CD14-positive monocyte (primary cell): Measurements from ENCODE around the gene CGNL1. TPM values are rescaled to one million over a fixed set of nuclear protein-coding genes. Genes with fewer than 3 reads are reported as not detected.

Experiments used
- DNase-seq, 3 donors: peaks; one replicate each; pipeline ENCODE4 v3.0.0-alpha.2; 2011 to 2022
- H2AFZ ChIP-seq: 2 replicates; pipeline ENCODE4 v1.6.0; 2012; ENCODE audit warnings: mild to moderate bottlenecking, low read depth, low read length, inconsistent platforms; ENCODE audit not compliant: insufficient read depth, poor library complexity, severe bottlenecking
- H3K27ac ChIP-seq, 2 donors: 1 replicate in 1 of 2; 2 replicates in 1 of 2; pipeline ENCODE4 v1.5.1; 2012 to 2013; ENCODE audit warnings: low read length in 2 of 2, control low read depth in 1 of 2, inconsistent platforms in 1 of 2, low read depth in 1 of 2, mild to moderate bottlenecking in 1 of 2
- H3K27me3 ChIP-seq, 2 donors: one replicate each; pipeline versions ENCODE4 v1.6.0 to v1.6.1; 2011 to 2013; ENCODE audit warnings: low read length in 2 of 2; ENCODE audit not compliant: control insufficient read depth in 2 of 2, insufficient read depth in 2 of 2
- H3K36me3 ChIP-seq, 2 donors: replicated peaks in 1 of 2; 1 replicate in 1 of 2; 2 replicates in 1 of 2; pipeline versions ENCODE4 v1.5.1 to v1.6.1; 2012 to 2013; ENCODE audit warnings: low read length in 2 of 2, control low read depth in 1 of 2, inconsistent platforms in 1 of 2, mild to moderate bottlenecking in 1 of 2; ENCODE audit not compliant: insufficient read depth in 2 of 2, control insufficient read depth in 1 of 2
- H3K4me1 ChIP-seq, 2 donors: 1 replicate in 1 of 2; 2 replicates in 1 of 2; pipeline versions ENCODE4 v1.5.1 to v1.6.1; 2012 to 2013; ENCODE audit warnings: low read length in 2 of 2, control low read depth in 1 of 2, inconsistent platforms in 1 of 2, mild to moderate bottlenecking in 1 of 2, moderate library complexity in 1 of 2; ENCODE audit not compliant: insufficient read depth in 2 of 2, control insufficient read depth in 1 of 2
- H3K4me2 ChIP-seq: replicated peaks from 2 replicates; pipeline ENCODE3; 2012; ENCODE audit warnings: low read length, moderate library complexity, mild to moderate bottlenecking; ENCODE audit not compliant: poor library complexity, severe bottlenecking; ENCODE audit errors: extremely low read depth
- H3K4me3 ChIP-seq, 3 experiments: fragments of 200-600 bp in 1 of 3; sonication (generic) in 1 of 3; replicated peaks in 1 of 3; 1 replicate in 2 of 3; 2 replicates in 1 of 3; pipeline ENCODE4 v1.5.1; 2011 to 2013; ENCODE audit warnings: low read length in 3 of 3, mild to moderate bottlenecking in 3 of 3, control low read depth in 2 of 3, low read depth in 2 of 3, inconsistent platforms in 1 of 3, moderate library complexity in 1 of 3
- H3K79me2 ChIP-seq: 2 replicates; pipeline ENCODE4 v1.6.0; 2012; ENCODE audit warnings: mild to moderate bottlenecking, control low read depth, inconsistent platforms, low read length, moderate library complexity; ENCODE audit not compliant: insufficient read depth
- H3K9ac ChIP-seq: 2 replicates; pipeline ENCODE4 v1.6.0; 2017; ENCODE audit warnings: low read length, mild to moderate bottlenecking; ENCODE audit not compliant: insufficient read depth, poor library complexity, severe bottlenecking
- H3K9me3 ChIP-seq, 2 donors: replicated peaks in 1 of 2; 1 replicate in 1 of 2; 2 replicates in 1 of 2; pipeline versions ENCODE4 v1.5.1 to v1.6.1; 2012 to 2013; ENCODE audit warnings: low read length in 2 of 2, control low read depth in 1 of 2; ENCODE audit not compliant: control insufficient read depth in 1 of 2, insufficient read depth in 1 of 2
- H4K20me1 ChIP-seq: 2 replicates; pipeline ENCODE4 v1.6.0; 2012; ENCODE audit warnings: mild to moderate bottlenecking, low read length, control low read depth, moderate library complexity; ENCODE audit not compliant: insufficient read depth
- H3K27ac Mint-ChIP-seq, 7 donors: one replicate each; pipeline ENCODE4 v1.8.0; 2020; ENCODE audit warnings: mild to moderate bottlenecking in 7 of 7, mixed read lengths in 7 of 7, moderate library complexity in 6 of 7, inconsistent platforms in 2 of 7
- H3K27me3 Mint-ChIP-seq, 3 donors: one replicate each; pipeline ENCODE4 v1.8.0; 2021 to 2022; ENCODE audit warnings: low read depth in 3 of 3, mild to moderate bottlenecking in 3 of 3, mixed read lengths in 3 of 3, moderate library complexity in 3 of 3, inconsistent platforms in 1 of 3
- H3K36me3 Mint-ChIP-seq, 2 donors: one replicate each; pipeline ENCODE4 v1.8.0; 2020; ENCODE audit warnings: mixed read lengths in 2 of 2, inconsistent platforms in 1 of 2, mild to moderate bottlenecking in 1 of 2
- H3K4me1 Mint-ChIP-seq: one replicate; pipeline ENCODE4 v1.8.0; 2020; ENCODE audit warnings: mild to moderate bottlenecking, mixed read lengths
- H3K4me3 Mint-ChIP-seq, 2 donors: one replicate each; pipeline ENCODE4 v1.8.0; 2020; ENCODE audit warnings: mild to moderate bottlenecking in 2 of 2, mixed read lengths in 2 of 2, moderate library complexity in 1 of 2
- H3K9me3 Mint-ChIP-seq, 7 donors: one replicate each; pipeline ENCODE4 v1.8.0; 2020 to 2022; ENCODE audit warnings: mixed read lengths in 7 of 7, mild to moderate bottlenecking in 6 of 7, moderate library complexity in 6 of 7, inconsistent platforms in 2 of 7
- WGBS: methylation state at CpG from one replicate; pipeline ENCODE4 v1.1.5; 2013; ENCODE audit warnings: missing lambda C conversion rate; ENCODE audit not compliant: insufficient coverage; 5-methylcytosine and 5-hydroxymethylcytosine counted together
- intact Hi-C, 2 donors: fragments of 100-400 bp; cut with micrococcal nuclease; formaldehyde crosslinking; loops; one replicate each; pipeline versions ENCODE4 v1.15.0 to v1.15.1; 2023
- polyA plus RNA-seq, 3 donors: library from polyadenylated mRNA; depleted of rRNA in 1 of 3; unstranded in 2 of 3; stranded (reverse) in 1 of 3; fragments of 300-500 nt in 2 of 3; fragments of >200 nt in 1 of 3; fragmentation: Illumina TruSeq in 2 of 3; gene quantifications; 1 replicate in 2 of 3; 2 replicates in 1 of 3; pipeline ENCODE4 v1.2.3, GENCODE V29; 2012 to 2021
- TF ChIP-seq, protein P1 (sequence below): fragments of 200-600 bp; IDR thresholded peaks from one replicate; pipeline ENCODE4 v1.8.0; 2022; ENCODE audit warnings: antibody characterized with exemption, mild to moderate bottlenecking

The CGNL1 gene
- polyA plus RNA-seq, 3 donors: not detected

DNA sequence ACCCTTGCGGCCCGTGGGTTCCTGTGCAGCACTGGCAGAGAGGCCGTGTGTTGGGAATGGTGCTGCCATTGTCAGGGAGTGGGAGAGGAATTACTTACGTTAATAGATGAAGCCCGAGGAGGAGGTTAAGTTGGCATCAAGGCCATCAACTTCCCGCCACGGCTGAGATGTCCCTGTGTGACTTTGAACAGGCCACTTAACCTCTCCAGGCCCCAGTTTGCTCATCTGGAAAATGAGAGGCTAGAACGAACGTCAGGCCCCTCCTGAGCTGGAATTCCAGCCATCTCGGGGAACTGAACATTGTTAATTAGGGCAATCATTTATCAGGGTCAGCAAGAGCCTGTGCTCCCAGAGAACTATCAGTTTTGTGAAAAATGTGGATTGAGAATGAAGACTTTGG, 124.0 kb downstream of the CGNL1 start:
- Mint-ChIP-seq H3K9me3 (no peaks in the 10 kb centered on the region), H3K36me3 (no peaks in the 10 kb centered on the region), H3K4me3 (no peak overlapping the region), H3K27me3 (peaks cover 0 to 2% (median 1%) of the 10 kb centered on the region in 3 donors), H3K27ac (no peak overlapping the region), H3K4me1 (no peaks in the 10 kb centered on the region)
- H3K9ac ChIP-seq: no peak overlapping the region
- H3K4me2 ChIP-seq: no peak overlapping the region
- no peak overlapping the region for H3K4me3 ChIP-seq
- intact Hi-C loops: no loop called here
- H4K20me1 ChIP-seq: no peaks in the 10 kb centered on the region
- no peak overlapping the region for H2AFZ ChIP-seq
- no peaks in the 10 kb centered on the region for H3K4me1 ChIP-seq
- no peaks in the 10 kb centered on the region for H3K79me2 ChIP-seq
- TF ChIP-seq, protein P1, sequence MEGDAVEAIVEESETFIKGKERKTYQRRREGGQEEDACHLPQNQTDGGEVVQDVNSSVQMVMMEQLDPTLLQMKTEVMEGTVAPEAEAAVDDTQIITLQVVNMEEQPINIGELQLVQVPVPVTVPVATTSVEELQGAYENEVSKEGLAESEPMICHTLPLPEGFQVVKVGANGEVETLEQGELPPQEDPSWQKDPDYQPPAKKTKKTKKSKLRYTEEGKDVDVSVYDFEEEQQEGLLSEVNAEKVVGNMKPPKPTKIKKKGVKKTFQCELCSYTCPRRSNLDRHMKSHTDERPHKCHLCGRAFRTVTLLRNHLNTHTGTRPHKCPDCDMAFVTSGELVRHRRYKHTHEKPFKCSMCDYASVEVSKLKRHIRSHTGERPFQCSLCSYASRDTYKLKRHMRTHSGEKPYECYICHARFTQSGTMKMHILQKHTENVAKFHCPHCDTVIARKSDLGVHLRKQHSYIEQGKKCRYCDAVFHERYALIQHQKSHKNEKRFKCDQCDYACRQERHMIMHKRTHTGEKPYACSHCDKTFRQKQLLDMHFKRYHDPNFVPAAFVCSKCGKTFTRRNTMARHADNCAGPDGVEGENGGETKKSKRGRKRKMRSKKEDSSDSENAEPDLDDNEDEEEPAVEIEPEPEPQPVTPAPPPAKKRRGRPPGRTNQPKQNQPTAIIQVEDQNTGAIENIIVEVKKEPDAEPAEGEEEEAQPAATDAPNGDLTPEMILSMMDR: no peak
- H3K36me3 ChIP-seq: no peaks in the 10 kb centered on the region
- no peak for DNase-seq
- no peak overlapping the region for H3K27ac ChIP-seq
- no peaks in the 10 kb centered on the region for H3K27me3 ChIP-seq
- no peaks in the 10 kb centered on the region for H3K9me3 ChIP-seq
- 91% methylated on average over 7 of the region's 10 CpGs for WGBS

DNA sequence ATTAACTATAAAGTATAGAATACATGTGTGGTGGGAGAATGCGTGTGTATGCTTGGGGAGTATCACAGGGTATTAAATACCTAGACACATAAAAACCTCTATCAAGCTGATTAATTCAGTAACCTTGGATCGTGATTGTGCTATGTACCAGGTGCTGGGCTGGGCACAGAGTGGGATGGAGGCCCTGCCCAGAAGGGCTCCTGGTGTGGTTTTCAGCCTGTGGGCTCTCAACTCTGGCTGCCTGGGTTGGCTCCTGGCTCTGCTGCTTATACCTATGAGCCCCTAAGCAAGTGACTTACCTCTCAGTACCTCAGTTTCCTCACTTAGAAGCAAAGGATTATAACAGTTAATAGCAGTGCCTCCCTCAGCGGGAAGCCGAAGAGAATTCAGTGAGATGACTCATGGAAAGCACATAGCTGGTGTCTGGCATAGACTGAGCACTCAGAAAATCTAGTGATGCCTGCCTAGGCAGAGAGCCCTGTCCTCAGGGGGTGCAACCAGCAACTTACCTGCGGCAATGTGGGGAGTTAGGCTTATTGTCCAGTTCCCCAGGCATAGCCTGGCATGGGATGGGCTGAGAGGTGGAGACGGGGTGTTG, 124.8 kb downstream of the CGNL1 start:
- H2AFZ ChIP-seq: no peak overlapping the region

More for the DNA sequence above, 124.8 kb downstream of the CGNL1 start:
- H4K20me1 ChIP-seq: no peaks in the 10 kb centered on the region
- H3K79me2 ChIP-seq: no peaks in the 10 kb centered on the region
- TF ChIP-seq, protein P1: no peak
- intact Hi-C loops: no loop called here
- no peaks in the 10 kb centered on the region for H3K9me3 ChIP-seq
- peak overlapping the region in 1 of 7 donors; percentile 38 for H3K27ac Mint-ChIP-seq
- H3K4me3 ChIP-seq: no peak overlapping the region
- no peak overlapping the region for H3K9ac ChIP-seq
- H3K36me3 ChIP-seq: no peaks in the 10 kb centered on the region
- H3K4me1 ChIP-seq: no peaks in the 10 kb centered on the region
- DNase-seq: no peak
- H3K4me1 Mint-ChIP-seq: no peaks in the 10 kb centered on the region
- peaks cover 1 to 2% (median 2%) of the 10 kb centered on the region in 3 donors for H3K27me3 Mint-ChIP-seq
- no peak overlapping the region for H3K27ac ChIP-seq
- 95% methylated on average over 5 of the region's 6 CpGs for WGBS
- no peaks in the 10 kb centered on the region for H3K9me3 Mint-ChIP-seq
- H3K4me2 ChIP-seq: no peak overlapping the region
- no peak overlapping the region for H3K4me3 Mint-ChIP-seq
- no peaks in the 10 kb centered on the region for H3K27me3 ChIP-seq
- no peaks in the 10 kb centered on the region for H3K36me3 Mint-ChIP-seq
